Measurements from ENCODE around the gene HTR1D.
"Not testable (repeated sequence)": the region's sequence is repeated elsewhere in the genome, so short reads cannot be mapped to it uniquely, and the experiment has no call there.

Gene HTR1D

DNA sequence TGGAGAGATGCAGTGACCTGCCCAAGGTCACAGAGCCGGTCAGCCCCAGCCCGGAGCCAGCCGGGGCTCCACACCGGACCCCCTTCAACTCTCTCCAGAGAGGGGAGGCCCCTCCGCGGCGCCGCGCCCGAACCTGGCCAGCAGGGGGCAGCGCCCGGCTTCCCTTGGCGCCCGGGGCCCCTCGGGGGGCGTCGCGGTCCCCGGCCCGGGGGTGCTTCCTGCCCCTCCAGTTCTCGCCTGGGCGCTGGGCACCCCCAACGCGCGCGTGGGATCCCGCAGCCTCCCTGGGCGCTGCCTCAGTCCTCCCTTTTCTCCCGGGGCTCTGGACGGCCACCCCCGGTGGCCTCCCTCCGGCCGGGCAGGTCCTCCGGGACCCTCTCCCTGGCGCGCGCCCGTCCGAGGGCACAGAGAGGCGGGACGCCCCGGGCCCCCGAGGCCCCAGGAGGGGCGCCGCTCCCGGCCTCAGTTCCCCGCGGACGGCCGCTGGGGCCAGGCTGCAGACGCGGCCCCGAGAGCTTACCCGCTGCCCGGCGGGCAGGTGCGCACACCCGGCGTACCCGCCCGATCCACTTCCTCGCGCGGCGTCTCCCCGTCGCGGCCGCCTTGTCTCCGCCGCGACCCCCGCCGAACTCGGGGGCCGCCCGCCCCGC is 406 bp downstream of the HTR1D start:
- no peak for DNase-seq (ENCODE audit: low read depth in 2 of 2)

DNA sequence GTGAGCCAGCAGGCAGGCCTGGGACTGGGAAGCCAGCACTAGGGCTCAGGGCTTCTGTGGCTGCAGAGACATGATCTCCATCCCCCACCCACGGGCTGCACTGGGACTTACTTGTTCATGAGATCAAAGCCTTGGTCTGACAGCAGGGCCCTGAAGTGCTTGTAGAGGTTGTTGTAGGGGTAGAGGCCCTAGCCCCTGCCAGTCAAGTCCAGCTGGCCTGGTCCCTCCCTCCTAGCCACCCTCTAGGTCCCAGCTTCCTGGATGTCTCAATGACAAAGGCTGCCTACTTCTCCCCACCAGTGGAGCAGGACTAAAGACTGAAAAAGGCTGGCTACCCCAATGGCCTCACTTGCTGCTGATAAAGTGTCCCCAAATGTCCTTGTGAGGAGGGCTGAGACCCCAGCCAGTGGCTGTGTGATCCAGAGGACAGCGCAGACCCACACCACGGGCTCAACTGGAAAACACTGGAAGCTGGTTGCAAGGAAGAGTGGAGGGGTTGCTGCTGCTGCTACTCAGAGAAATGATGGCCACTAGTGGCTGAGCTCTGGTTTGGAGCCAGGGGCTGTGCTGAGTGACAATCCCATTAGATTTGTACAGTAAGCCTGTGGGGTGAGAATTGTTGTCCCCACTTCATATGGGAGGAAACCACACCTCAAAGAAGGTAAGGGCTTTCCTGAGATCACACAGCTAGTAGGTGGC is 1.4 kb downstream of the HTR1D start:
- no peak for DNase-seq (ENCODE audit: low read depth in 2 of 2)

- DNase-seq (ENCODE audit: low read depth in 2 of 2): no peak
These were observed 2.0 kb downstream of the HTR1D start for GRCh38 chr1:23215291-23215690.

DNA sequence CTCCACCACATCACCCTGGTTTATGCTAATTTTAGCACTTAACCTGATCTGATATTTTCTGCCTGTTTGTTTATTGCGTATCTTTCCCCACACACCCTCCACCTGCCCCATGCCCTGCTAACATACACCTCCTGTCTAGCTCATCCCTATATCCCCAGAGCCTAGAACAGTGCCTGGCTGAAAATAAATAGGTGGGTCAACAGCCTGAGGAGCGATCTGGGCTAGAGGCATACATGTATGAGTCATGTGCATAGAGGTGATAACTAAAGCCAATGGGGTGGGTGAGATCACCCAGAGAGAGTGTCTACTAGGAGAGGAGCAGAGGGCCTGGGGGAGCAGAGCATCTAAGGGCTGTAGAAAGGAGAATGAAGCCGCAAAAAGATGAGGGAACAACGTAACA is 2.7 kb downstream of the HTR1D start:
- DNase-seq (ENCODE audit: low read depth in 2 of 2): no peak

DNA sequence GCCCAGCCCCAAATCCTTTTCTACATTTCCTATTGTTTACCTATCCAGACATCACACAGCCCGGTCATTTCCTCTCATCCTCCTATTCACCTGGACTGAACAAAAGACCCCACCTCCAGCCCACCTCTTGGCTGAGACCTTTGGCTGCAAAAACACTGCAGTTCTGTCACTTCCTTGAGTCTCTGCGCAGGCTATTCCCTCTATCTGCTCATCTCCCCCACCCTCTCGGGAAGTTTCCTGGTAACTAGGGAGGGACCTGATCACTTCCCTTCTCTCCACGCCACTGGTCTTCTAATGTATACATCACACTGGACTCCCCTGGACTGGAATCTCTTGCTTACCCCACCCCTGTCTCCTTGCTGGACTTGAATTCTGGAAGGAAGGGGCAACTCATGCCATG is 5.3 kb downstream of the HTR1D start:
- no peak for DNase-seq (ENCODE audit: low read depth in 2 of 2)

- no peak for DNase-seq (ENCODE audit: low read depth in 2 of 2)
These were observed 6.3 kb downstream of the HTR1D start for GRCh38 chr1:23210963-23211362.

- DNase-seq (ENCODE audit: low read depth in 2 of 2): no peak
These were observed 6.9 kb downstream of the HTR1D start for GRCh38 chr1:23210351-23210785.

DNA sequence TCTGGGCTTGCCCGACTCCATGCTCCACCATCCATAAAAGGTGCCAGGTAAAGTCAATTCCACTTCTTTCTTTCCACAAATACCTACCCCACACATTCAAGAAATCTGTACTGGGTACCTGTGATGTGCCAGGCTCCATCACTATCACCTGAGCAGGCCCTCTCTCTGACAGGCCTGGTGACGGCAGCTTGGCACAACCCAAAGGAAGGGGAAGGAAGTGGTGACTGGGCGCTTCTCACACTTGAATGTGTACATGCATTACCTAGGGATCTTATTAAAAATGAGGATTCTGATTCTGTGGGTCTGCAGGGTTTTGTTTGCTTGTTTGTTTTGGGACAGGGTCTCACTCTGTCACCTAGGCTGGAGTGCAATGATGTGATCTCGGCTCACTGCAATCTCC is 7.5 kb downstream of the HTR1D start:
- no peak for DNase-seq (ENCODE audit: low read depth in 2 of 2)

- DNase-seq (ENCODE audit: low read depth in 2 of 2): no peak
These were observed 8.8 kb downstream of the HTR1D start for GRCh38 chr1:23208527-23208926.

DNA sequence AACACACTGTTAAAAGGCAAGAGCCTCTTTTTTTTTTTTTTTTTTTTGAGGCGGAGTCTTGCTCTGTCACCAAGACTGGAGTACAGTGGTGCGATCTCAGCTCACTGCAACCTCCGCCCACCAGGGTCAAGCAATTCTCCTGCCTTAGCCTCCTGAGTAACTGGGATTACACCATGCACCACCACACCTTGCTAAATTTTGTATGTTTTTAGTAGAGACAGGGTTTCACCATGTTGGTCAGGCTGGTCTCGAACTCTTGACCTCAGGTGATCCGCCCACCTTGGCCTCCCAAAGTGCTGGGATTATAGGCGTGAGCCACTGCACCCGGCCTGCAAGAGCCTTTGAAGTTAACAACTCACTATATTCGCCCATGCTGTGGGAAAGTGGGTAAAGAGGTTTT is 9.6 kb downstream of the HTR1D start:
- not testable (repeated sequence) for DNase-seq (ENCODE audit: low read depth in 2 of 2)

DNA sequence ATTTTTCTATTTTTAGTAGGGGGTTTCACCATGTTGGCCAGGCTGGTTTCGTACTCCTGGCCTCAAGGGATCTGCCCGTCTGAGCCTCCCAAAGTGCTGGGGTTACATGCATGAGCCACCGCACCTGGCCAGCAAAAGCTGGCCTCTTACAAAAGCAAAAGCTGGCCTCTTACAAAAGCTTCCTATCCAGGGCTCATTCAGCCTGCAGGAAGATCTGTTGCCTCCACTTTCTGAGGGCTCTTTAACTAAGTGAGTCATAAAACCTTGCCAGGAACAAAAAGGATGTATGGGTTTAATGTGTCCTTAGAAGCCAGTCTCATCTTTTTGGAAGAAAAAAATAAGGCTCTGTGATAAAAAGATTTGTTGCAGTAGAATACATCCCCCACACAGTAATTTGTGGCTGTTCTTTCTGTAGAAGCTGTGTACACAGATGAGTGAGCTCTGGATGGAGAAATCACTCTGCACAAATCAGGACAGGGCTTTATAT is 15.0 kb downstream of the HTR1D start:
- no peak for DNase-seq (ENCODE audit: low read depth in 2 of 2)

DNA sequence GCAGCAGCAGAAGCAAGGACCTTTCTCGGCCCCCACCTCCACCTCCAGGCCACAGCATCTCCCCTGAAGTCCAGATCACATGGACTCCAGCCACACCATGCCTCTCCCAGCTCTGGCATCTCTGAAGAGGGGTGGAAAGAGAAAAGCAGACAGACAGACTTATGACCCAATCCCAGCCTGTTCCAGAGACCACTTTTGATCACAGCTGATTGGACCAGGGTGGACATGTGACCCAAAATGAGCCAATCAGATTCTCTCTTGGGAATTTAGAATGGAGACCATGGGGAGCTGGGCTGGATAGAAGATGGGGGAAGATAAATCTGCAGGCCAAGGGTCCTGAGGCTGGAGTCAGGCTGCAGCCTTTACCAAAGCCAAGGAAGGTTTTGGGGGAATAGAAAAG is 16.4 kb downstream of the HTR1D start:
- no peak for DNase-seq (ENCODE audit: low read depth in 2 of 2)

- DNase-seq (ENCODE audit: low read depth in 2 of 2): peak; percentile 82 to 87
These were observed 18.9 kb downstream of the HTR1D start for GRCh38 chr1:23198373-23198772.

DNA sequence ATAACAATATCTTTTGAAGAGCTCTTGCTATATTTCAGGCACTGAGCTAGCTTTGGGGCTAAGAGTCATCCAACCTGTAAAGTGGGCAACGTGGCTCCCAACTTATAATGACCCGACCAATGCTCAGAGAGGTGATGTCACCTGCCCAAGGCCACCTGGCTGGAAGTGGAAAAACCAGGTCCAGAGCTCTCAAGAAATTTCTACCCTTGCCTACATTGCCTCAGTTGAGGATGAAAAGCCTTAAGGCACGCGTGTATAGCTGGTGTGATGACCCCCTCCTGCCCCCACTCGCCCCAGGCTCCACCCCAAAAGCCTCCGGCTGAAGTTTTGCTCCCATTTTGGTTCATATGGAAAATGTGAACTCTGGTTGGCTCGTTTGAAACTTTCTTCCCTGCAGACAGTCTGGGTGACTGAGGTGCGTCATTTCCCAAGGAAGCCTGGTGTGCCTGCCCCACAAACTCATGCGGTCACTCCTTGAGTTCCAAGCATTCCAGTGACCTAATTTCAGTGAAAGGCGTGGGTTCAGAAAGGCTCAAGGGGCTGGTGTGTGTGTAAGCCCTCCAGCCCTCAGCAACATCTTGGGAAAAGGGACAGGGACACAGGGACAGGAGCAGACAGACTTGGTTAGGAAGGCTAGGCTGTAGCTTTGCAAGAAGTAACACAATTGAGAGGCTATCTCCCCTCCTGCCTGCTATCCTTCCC is 20.5 kb downstream of the HTR1D start:
- DNase-seq (ENCODE audit: low read depth in 2 of 2): peak; percentile 73 to 78

GRCh38 chr1:23194119-23194984 is 22.9 kb downstream of the HTR1D start:
- peak; percentile 72 to 75 for DNase-seq (ENCODE audit: low read depth in 2 of 2)

DNA sequence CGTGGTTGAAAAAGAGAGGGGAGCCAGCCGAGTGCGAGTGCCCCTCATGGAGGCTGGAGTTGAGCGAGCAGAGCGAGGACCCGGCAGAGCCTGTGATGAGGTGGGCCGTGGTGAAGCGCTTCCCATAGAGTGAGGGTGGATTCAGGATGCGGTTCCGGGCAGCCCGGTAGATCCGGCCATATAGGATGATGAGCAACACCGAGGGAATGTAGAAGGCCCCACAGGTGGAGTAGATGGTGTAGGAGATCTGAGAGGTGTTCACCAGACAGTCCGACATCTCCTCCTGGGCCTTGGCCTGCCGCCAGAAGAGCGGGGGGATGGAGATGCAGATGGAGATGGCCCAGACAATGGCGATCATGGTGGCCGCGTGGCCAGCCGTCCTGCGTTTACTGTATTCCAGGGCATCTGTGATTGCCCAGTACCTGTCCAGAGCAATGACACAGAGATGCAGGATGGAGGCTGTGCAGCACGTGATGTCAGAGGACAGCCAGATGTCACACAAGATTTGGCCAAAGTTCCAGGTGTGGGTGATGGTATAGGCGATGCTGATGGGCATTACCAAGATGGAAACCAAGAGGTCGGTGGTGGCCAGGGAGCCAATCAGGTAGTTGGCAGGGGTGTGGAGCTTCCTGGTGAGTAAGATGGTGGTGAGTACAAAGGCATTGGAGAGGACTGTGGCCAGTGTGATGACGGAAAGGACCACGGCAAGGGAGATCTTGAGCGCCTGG is 23.7 kb downstream of the HTR1D start:
- no peak for DNase-seq (ENCODE audit: low read depth in 2 of 2)

- DNase-seq (ENCODE audit: low read depth in 2 of 2): no peak
These were observed 26.1 kb downstream of the HTR1D start for GRCh38 chr1:23191199-23191598.

DNA sequence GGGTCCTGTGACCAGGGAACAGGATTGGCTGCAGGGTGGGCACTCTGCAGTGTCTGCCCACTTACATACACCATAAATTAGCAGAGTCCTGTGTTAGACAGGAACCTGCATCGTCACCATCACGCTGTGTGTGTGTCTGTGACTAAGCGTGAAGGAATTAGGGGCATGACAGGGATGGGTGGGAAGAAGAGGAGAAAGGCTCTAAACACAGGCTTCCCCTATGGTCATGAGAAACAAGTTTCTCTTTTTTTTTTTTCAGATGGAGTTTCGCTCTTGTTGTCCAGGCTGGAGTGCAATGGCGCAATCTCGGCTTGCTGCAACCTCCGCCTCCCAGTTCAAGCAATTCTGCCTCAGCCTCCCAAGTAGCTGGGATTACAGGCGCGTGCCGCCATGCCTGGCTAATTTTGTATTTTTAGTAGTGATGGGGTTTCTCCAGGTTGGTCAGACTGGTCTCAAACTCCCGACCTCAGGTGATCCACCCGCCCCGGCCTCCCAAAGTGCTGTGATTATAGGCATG is 28.3 kb downstream of the HTR1D start:
- DNase-seq (ENCODE audit: low read depth in 2 of 2): peak; percentile 77 to 81

DNA sequence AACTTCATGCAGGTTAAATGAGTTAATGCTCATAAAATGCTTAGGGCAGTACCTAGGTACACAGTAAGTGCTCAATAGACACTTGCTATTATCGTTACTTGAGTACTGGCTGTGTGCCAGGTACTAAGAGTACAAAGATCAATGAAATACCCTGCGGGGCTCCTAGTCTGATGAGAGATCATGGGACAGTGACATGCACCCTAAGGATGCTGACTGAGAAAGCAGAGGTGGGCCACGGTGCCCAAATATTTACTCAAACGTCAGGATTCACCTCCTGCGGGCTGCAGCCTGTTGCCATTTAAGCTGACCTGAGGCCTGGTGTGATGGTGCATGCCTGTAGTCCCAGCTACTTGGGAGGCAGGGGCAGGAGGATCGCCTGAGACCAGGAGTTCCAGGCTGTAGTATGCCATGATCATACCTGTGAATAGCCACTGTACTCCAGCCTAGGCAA is 28.8 kb downstream of the HTR1D start:
- DNase-seq (ENCODE audit: low read depth in 2 of 2): no peak

DNA sequence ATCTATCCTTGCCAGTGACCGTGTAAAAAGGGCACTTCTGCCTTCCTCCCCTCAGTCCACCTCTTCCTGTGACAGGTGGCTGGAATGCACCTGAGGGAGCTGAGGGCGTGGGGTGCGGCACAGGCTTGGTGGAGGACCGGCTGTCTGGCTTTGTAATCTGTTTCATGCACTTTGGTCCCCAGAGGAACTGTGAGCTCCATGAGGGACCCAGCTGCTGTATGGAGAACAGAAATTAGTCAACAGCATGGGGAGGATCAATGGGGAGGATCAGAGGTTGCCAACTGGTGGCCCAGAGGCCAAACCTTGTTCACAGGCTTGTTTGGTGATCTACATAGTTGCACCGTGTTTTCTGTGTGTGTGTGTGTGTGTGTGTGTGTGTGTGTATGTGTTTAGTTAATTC is 29.7 kb downstream of the HTR1D start:
- DNase-seq (ENCODE audit: low read depth in 2 of 2): no peak

GRCh38 chr1:23185381-23185780 is 31.9 kb downstream of the HTR1D start:
- DNase-seq (ENCODE audit: low read depth in 2 of 2): no peak
